ENCODE measurements around the gene COL3A1. TPM values are rescaled to one million over a fixed set of nuclear protein-coding genes. Genes with fewer than 3 reads are reported as not detected.

The COL3A1 gene
- total RNA-seq, 1 donor from 2014 or later, result not detected

DNA sequence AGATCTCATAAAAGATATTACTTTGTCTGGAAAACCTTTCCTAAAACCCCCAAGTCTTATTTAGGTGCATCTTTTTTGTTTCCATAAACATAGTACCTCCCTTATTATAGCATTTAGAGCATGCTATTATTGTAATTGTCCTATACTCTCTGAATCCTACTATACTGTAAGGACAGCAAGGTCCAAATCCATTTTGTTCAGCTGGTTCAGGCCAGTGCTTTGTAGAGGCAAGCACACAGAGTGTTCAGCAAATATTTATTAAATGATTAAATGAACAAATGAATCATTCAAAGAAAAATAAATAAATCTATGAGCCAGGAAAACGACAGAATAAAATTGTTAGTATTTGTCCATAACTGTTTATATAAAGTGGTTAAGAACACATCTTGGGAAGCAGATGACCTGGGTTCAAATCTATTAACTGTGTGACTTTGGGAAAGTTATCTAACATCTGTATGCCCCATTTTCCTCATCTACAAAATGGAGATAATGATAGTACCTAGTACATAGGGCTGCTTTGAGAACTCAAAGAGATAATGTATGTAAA lies 86.0 kb downstream of the COL3A1 start:
- Histone ChIP-seq H3K36me3 (no peaks in the 10 kb centered on the region), H3K9me3 (ENCODE audit: low read depth) (no peaks in the 10 kb centered on the region), H3K27ac (no peak overlapping the region), H3K79me2 (ENCODE audit: low read depth) (no peaks in the 10 kb centered on the region), H4K20me1 (ENCODE audit: low read depth) (no peaks in the 10 kb centered on the region), H3K4me3 (no peak overlapping the region), H3K4me2 (no peak overlapping the region), H2AFZ (replicated peaks) (no peak overlapping the region), H3K27me3 (no peaks in the 10 kb centered on the region), H3K9ac (no peak overlapping the region), H3F3A (ENCODE audit: low read depth) (no peaks in the 10 kb centered on the region), H3K4me1 (no peaks in the 10 kb centered on the region)
- Mint-ChIP-seq H3K27ac (no peak overlapping the region), H3K36me3 (peaks cover 8% of the 10 kb centered on the region), H3K27me3 (ENCODE audit: insufficient read depth, low read depth) (no peaks in the 10 kb centered on the region), H3K9me3 (no peaks in the 10 kb centered on the region), H3K4me1 (no peaks in the 10 kb centered on the region), H3K4me3 (no peak overlapping the region)
- TF ChIP-seq EZH2phosphoT487 (IDR thresholded peaks at IDR 0.05), result no peak
- no peak for TF ChIP-seq EZH2 (IDR thresholded peaks at IDR 0.05)
- DNase-seq (ENCODE audit: low spot score), result no peak

MicroRNAs within 50 kb of the gene (microRNA counts, 767-probe panel; counts per million panel counts)
- microRNA hsa-miR-1245a, result 460 counts per million, percentile 90 among the panel's probes with 10 or more counts
- 460 counts per million, percentile 90 among the panel's probes with 10 or more counts for microRNA hsa-miR-1245b-3p
- microRNA hsa-miR-1245b-5p, result 460 counts per million, percentile 90 among the panel's probes with 10 or more counts

Small RNA genes within 50 kb of the gene (microRNA-seq; reads per million reads assigned to microRNA genes)
- gene MIR1245A, result not detected
- not detected for gene MIR1245B
- not detected for gene MIR3606

Small RNA genes within 50 kb of the gene (small RNA-seq; reads per million reads assigned to genes)
- not detected for gene MIR1245A

Other genes with a start within 250 kb of the COL3A1 start
- 11.2 and 11.6 TPM in 2 replicates for gene COL5A2, start 205.4 kb downstream of the COL3A1 start, total RNA-seq (ENCODE audit: low replicate concordance)